GM18951 (cell line): Measurements from ENCODE around the gene SHISA5.
A peak's percentile ranks its signal among the peaks of the same experiment; 100 is the strongest.
"Not testable (repeated sequence)": the region's sequence is repeated elsewhere in the genome, so short reads cannot be mapped to it uniquely, and the experiment has no call there.

Experiments used
- POLR2A ChIP-seq: IDR thresholded peaks from 4 replicates; pipeline ENCODE4 v1.6.1; 2011; ENCODE audit warnings: mild to moderate bottlenecking; ENCODE audit not compliant: insufficient read length, insufficient read depth; ENCODE audit errors: extremely low read depth
- in situ Hi-C: fragments of 300-500 bp; cut with MboI; formaldehyde crosslinking; loops from one replicate; pipeline ENCODE4 v1.12.0; 2022; ENCODE audit warnings: low sequenced_read_pairs, mixed read lengths, inconsistent platforms; ENCODE audit not compliant: unreplicated experiment

The SHISA5 gene

DNA sequence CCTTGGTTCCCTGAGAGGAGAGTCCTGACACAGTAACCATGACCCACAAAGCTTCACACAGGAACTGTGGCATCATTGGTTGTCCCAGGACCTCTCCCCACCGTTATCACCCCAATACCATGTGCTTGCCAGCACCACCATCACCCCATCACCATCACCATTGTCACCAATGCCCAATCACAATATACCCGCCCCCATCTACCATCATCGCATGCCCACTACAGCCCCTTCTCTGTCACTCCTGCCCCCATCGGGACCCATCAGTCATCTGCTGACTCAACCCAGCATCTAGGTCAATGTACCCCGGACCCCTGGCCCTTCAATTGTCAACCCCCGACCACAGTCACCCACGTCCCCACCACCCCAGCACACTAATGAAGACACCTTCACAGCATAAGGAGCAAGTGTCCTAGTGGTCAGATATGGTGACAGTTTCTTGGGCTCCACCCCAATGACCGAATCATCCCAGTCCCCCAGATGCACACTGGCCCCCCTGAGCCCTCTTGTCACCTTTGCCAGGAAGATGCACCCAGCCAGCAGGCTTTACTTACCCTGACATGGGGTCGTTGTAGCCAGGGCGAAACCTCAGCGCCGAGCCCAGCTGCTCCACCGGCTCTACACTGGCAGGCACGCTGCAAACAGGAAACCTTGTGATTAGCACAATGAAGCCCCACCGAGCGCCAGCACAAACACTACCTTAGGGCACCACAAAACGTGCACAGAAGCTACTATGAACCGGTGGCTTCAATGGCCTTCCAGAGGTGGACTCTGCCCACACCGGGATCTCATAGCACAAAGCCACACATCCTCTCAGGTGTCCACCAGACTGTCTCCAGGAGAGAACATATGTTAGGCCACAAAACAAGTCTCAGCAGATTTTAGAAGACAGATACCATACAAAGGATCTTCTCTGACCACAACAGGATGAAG is 25.1 kb downstream of the SHISA5 start:
- in situ Hi-C loops = no loop called here
- no peak for TF ChIP-seq POLR2A

DNA sequence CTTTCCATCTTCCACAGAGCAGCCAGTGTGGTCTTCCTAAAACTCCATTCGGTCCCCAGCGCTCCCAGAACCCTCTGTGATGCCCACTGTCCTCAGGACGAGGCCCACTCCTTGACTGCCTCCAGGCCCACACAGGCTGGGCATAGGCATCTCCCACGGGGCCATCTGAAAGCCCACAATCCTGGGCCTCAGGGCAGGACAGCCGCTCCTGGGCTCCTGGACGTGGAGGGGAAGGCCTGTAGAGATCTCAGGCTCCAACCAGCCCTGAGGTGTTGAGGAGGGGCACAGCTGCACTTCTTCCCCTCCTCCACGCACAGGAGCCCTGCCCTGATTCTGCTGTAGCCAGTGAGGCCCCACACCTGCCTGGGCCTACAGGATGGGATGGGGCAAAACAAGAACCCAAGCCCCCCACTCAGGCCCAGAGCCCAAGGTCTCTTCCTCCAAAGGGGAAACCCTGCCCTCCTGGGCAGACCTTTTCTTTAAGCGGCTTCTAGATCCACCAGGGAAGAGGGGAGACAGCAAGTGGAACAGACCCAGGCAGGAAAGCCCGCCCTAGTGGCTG is 25.9 kb downstream of the SHISA5 start:
- in situ Hi-C loops = no loop called here
- TF ChIP-seq POLR2A = no peak

DNA sequence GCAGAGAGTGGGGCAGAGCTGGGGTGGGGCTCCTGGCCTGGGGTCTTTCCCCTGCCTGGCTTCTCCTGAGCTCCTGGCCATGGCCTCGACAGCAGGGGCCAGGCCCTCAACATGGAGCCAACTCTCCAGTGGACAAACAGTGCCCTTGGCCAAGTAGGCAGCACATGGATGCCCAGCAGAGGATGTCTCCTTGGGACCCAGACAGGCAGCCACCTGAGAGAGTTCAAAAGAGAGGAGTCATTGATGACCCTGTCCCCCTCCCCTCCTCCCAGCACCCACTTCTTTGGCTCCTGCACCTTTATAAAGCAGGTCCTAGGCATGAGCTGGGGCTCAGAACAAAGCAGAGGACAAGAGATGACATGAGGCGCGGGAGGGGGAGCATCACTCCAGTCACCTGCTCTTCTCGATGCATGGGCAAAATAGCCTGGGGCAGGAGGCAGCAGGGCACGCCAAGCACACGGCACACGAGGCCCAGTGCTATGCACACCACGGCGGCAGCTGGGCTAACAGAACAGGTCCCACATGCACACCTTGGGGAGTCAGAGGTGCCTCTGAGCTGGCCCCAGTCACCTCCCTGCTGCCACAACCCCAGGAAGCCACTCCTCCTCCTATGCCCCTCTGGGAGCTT is 27.4 kb downstream of the SHISA5 start:
- TF ChIP-seq POLR2A = no peak
- in situ Hi-C loops = no loop called here

DNA sequence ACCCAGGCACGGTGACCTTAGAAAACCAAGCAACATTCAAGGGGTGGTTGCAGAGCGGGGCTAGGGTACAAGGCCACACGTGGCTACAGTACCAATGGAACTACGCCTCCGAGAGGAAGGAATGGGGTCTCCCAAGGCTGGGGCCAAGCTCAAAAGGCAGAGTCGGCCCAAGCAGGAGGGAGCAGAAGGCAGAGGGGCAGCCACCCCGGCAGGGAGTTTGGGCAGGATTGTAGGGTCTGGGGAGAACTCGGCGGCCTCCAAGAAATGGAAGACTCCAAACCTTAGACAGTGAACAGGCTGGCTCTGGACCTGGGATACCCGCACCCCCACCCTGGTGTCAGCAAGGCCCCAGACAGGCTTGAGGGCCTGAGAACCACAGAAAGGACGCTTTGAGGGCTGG is 28.8 kb downstream of the SHISA5 start:
- TF ChIP-seq POLR2A = no peak
- in situ Hi-C loops = no loop called here

DNA sequence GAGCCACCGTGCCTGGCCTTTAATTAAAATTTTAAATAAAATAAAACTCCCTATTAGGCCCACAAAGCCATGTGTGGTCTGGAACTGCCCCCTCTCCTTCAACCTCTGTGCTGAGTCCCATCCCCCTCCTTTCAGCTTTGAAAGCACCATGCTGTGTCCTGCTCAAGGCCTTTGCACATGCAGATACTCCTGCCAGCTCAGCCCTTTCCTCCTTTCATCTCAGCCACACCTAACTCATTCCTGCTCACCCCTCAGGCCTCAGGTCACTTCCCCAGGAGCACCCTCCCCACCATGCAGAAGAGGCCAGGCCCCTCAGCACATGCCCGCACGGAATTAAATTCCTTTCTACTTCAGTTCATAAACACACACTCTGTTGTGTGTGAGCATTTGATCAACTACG is 29.4 kb downstream of the SHISA5 start:
- TF ChIP-seq POLR2A = no peak
- in situ Hi-C loops = no loop called here

DNA sequence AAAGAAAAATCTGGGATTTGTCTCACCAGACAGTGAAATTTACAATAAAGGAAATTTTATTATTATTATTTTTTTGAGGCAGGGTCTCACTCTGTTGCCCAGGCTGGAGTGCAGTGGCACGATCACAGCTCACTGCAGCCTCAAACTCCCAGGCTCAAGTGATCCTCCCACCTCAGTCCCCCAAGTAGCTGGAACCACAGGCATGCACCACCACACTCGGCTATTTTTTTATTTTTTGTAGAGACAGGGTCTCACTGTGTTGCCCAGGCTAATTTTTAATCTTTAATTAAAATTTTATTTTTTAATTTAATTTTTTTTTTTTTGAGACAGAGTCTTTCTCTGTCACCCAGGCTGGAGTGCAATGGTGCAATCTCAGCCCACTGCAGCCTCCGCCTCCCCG is 29.9 kb downstream of the SHISA5 start:
- in situ Hi-C loops = not testable (repeated sequence)

DNA sequence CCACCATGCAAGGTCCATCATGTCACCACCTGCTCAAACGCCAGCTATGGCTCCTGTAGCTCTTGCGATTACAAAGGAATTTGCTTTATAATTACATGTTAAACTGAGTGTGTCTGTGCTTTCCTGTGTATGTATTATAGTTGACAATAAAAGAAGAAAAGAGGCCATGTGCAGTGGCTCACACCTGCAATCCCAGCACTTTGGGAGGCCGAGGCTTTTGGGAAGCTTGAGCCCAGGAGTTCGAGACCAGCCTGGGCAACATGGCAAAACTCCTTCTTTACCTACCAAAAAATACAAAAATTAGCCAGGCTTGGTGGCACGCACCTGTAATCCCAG is 30.4 kb downstream of the SHISA5 start:
- no peak for TF ChIP-seq POLR2A
- in situ Hi-C loops = no loop called here

DNA sequence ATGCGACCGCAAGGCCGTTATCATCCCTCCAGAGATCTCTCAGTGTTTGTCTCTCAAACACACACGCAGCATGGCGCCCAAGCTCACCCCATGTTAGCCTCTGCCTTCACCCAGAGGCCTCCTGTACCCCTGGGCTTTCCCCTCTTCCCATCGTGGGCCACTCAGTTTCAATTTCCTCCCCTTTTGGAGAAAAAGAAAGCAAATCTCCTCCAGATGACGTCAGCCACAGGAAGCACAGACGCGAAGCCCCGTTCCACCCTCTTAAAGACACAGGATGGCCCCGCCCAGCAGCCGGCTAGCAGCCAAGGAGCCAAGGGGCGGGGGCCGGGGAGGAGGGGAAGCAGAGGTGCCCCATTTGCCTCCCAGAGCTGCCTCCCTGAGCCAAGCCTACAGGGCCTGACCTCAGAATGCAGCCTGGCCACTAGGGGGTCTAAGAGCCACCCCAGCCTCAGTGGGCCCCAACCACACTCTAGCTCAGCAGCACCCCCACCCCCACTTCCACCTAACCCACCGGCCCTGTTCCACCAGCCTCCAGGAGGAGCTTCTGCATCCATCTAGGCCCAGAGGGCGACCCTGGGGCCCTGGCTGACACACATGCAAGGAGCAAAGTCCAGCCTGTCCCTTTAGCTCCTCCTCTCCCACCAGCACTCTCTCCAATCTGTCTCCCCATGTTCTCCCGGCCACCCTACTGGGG is 30.9 kb downstream of the SHISA5 start:
- TF ChIP-seq POLR2A = peak; percentile 79

DNA sequence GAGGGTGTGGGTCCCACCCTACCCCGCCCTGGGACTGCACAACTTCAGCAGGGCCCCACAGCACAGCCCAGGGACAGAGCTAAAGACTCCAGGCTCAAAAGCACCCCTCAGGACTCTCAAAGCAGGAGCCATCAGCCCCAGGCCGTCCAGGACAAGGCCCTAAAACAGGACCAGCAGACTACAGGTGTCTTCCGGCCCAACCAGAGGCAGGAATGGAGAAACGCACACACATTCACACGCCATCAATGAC is 31.4 kb downstream of the SHISA5 start:
- in situ Hi-C loops = no loop called here
- TF ChIP-seq POLR2A = no peak

More for the DNA sequence above, 30.9 kb downstream of the SHISA5 start:
- in situ Hi-C loops = no loop called here

DNA sequence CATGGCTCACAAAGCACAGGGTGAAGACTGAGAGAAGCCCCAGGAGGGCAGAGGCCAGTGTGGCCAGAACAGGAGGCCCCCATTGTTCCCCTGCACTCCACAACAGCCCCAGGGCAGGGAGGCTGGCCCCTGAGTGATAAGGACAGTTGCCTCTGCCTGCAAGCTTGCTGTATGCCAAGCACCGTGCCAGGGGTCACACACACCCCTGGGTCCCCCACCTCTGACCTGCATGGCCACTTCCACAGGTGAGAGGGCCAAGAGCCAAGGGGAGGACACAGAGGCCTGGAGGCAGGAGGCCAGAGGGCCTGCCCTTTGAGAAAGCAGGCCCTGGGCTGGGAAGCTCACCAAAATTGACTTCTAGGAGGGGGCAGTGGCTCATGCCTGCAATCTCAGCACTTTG is 33.7 kb downstream of the SHISA5 start:
- TF ChIP-seq POLR2A = no peak

DNA sequence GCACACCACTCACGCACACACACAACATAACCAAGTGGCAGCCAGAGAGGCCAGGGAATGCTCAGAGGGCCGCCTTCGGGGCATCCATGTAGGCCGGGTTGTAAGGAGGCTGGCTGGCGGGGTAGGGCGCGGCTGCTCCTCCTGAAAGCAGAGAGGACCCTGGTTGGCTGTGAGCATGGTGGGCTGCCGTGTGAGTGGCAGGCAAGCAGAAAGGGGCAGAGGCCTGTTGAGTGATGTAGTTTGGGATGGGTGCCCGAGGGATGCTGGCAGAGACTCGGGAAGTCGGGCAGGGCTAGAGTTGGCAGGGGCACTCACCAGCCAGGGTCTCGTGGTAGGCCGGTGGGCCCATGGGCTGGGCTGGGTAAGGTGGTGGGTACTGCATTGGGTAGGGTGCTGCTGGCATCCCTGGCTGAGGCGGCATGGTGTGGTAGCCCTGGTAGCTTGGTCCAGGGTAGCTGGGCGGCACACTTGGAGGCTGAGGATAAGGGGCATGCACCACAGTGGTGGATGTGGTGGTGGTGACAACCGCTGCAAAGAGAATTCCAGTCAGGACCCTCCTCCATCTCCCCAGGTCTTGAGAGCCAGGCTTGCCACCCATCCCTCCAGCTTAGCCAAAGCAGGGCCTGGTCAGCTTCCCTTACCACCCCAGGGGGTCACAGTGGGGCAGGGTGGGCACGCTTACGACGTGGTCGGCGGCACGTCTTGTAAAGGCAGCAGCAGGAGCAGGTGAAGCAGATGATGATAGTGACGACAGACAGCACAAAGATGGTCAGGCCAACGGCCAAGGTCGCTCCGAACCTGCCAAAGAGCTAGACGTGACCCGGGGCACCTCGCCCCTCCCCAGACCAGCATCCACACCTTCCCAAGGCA is 34.7 kb downstream of the SHISA5 start:
- in situ Hi-C loops = no loop called here
- peak; percentile 31 for TF ChIP-seq POLR2A

More for the DNA sequence above, 33.7 kb downstream of the SHISA5 start:
- in situ Hi-C loops = no loop called here

DNA sequence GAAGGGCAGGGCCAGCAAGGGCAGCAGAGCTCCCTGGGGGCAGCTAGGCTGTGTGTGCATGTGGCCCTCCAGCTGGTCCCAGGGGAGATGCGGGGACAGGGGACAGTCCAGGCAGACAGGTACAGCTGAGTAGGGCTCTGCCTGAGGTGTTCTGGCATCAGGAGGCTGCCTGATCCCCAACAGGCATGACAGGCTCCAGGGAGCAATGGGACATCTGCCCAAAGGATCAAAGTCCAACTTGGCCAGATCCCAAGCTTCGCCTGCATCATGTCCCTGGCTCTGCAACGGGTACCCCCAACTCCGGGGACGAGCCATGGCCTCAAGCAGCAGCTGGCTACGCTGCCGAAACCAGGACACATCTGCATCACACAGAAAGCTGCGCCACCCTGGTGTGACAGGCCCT is 35.6 kb downstream of the SHISA5 start:
- peak; percentile 11 for TF ChIP-seq POLR2A
- in situ Hi-C loops = no loop called here
